ENCODE data around the gene GIPR.

DNA sequence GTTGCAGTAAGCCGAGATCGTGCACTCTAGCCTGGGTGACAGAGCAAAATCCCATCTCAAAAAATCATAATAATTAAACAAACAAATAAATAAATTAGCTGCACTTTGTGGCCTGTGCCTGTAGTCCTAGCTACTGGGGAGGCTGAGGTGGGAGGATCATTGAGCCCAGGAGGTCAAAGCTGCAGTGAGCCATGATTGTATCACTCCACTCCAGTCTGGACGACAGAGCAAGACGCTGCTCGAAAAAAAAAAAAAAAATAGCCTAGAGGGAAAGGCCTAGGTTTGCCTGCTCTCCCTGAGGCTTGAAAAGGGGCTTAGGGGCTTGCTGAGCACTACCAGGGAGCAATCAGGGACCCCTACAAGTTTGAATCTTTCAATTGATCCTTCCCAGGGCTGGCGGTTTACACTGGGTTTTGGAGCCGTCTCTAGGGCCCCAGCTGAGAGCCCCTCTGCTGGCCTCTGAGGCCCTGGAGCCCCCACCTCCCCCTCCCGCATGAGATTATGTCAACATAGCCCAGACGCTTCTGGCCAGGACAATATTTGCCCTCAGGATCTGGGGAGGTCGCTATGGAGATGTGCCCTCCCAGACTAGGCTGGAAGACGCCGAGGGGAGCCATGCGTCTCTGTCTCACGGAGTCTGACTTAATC is 10.4 kb upstream of the GIPR start:
- TF ChIP-seq CTCF (IDR thresholded peaks at IDR 0.05) (no peak), POLR2A (IDR thresholded peaks at IDR 0.05) (no peak)

All from heart left ventricle (tissue), 13 donors.